IMR-90 (cell line): ENCODE data around the gene TENM4. TPM values are rescaled to one million over a fixed set of nuclear protein-coding genes. Genes with fewer than 3 reads are reported as not detected.

Source experiments
- ATAC-seq: fragments of 200-7000 bp; cut with Tn5 transposase; 2 replicates; pipeline ENCODE4 v1.9.1; 2020; ENCODE audit warnings: low read depth, mild to moderate bottlenecking, moderate library complexity
- BruUV-seq: library from RNA; stranded (reverse); fragments of 400-500 nt; replicated peaks from 2 replicates; lab custom pipeline; 2021; lab: Mats Ljungman, UMichigan
- CTCF ChIA-PET: fragments of 300-600 bp; formaldehyde crosslinking; extraction: SDS; loops from one replicate; lab custom pipeline; 2021; ENCODE audit warnings: antibody characterized with exemption; lab: Yijun Ruan, JAX
- POLR2A ChIA-PET: fragments of 300-600 bp; sonication (Branson Sonifier 250); formaldehyde crosslinking; loops from one replicate; lab custom pipeline; 2022; ENCODE audit warnings: antibody characterized with exemption; ENCODE audit not compliant: unreplicated experiment; lab: Charles Lee
- DNase-seq: peaks from one replicate; pipeline ENCODE4 v3.0.0; 2013
- H2AFZ ChIP-seq: replicated peaks from 2 replicates; pipeline ENCODE3; 2013; ENCODE audit warnings: low read length, mild to moderate bottlenecking; ENCODE audit not compliant: poor library complexity
- H2AK5ac ChIP-seq: 2 replicates; pipeline ENCODE4 v1.6.1; 2013; ENCODE audit warnings: low read depth, low read length, inconsistent platforms
- H2AK9ac ChIP-seq: replicated peaks from 2 replicates; pipeline ENCODE3; 2013; ENCODE audit warnings: mild to moderate bottlenecking, low read depth, low read length, moderate library complexity; ENCODE audit not compliant: poor library complexity
- H2BK120ac ChIP-seq: 2 replicates; pipeline ENCODE4 v1.6.1; 2013; ENCODE audit warnings: low read depth, low read length, inconsistent platforms
- H2BK15ac ChIP-seq: 3 replicates; pipeline ENCODE4 v1.6.1; 2013; ENCODE audit warnings: low read depth, low read length, inconsistent platforms
- H2BK20ac ChIP-seq: 2 replicates; pipeline ENCODE4 v1.6.1; 2013; ENCODE audit warnings: low read depth, mild to moderate bottlenecking, inconsistent platforms, low read length, moderate library complexity
- H2BK5ac ChIP-seq: 2 replicates; pipeline ENCODE4 v1.6.1; 2013; ENCODE audit warnings: mild to moderate bottlenecking, low read depth, low read length, inconsistent platforms; ENCODE audit not compliant: poor library complexity, severe bottlenecking
- H3K14ac ChIP-seq: replicated peaks from 2 replicates; pipeline ENCODE4 v1.6.1; 2013; ENCODE audit warnings: low read depth, low read length, inconsistent platforms
- H3K18ac ChIP-seq: 2 replicates; pipeline ENCODE4 v1.6.1; 2013; ENCODE audit warnings: low read depth, low read length, control low read depth
- H3K23ac ChIP-seq: 2 replicates; pipeline ENCODE4 v1.6.1; 2013; ENCODE audit warnings: low read depth, low read length, inconsistent platforms
- H3K27ac ChIP-seq: 2 replicates; pipeline ENCODE4 v1.5.1; 2013; ENCODE audit warnings: mild to moderate bottlenecking, control low read depth, low read length; ENCODE audit not compliant: insufficient read depth
- H3K27me3 ChIP-seq: 2 replicates; pipeline ENCODE4 v1.6.1; 2013; ENCODE audit warnings: low read length; ENCODE audit not compliant: control insufficient read depth, insufficient read depth
- H3K36me3 ChIP-seq: 2 replicates; pipeline ENCODE4 v1.6.1; 2013; ENCODE audit warnings: low read length, mixed read lengths; ENCODE audit not compliant: control insufficient read depth, insufficient read depth
- H3K4ac ChIP-seq: 2 replicates; pipeline ENCODE4 v1.6.1; 2013; ENCODE audit warnings: low read depth, low read length, inconsistent platforms
- H3K4me1 ChIP-seq: 2 replicates; pipeline ENCODE4 v1.6.1; 2013; ENCODE audit warnings: low read length, mixed read lengths; ENCODE audit not compliant: control insufficient read depth, insufficient read depth
- H3K4me2 ChIP-seq: 2 replicates; pipeline ENCODE4 v1.6.1; 2013; ENCODE audit warnings: low read depth, mild to moderate bottlenecking, control low read depth, low read length, moderate library complexity
- H3K4me3 ChIP-seq: 2 replicates; pipeline ENCODE4 v1.5.1; 2013; ENCODE audit warnings: low read depth, mild to moderate bottlenecking, control low read depth, low read length, moderate library complexity; ENCODE audit not compliant: insufficient read depth
- H3K56ac ChIP-seq: 2 replicates; pipeline ENCODE4 v1.6.1; 2013; ENCODE audit warnings: low read length, inconsistent platforms; ENCODE audit not compliant: insufficient read depth; ENCODE audit errors: extremely low read depth
- H3K79me1 ChIP-seq, 2 experiments: 2 replicates each; pipeline ENCODE4 v1.6.1; 2013; ENCODE audit warnings: low read length in 2 of 2, inconsistent platforms in 1 of 2, low read depth in 1 of 2
- H3K9ac ChIP-seq: 2 replicates; pipeline ENCODE4 v1.6.1; 2013; ENCODE audit warnings: low read depth, low read length, control low read depth
- H3K9me1 ChIP-seq: 2 replicates; pipeline ENCODE4 v1.6.1; 2013; ENCODE audit warnings: low read length, inconsistent platforms; ENCODE audit not compliant: insufficient read depth
- H3K9me3 ChIP-seq: 2 replicates; pipeline ENCODE4 v1.6.1; 2013; ENCODE audit warnings: low read length; ENCODE audit not compliant: control insufficient read depth, insufficient read depth
- H4K20me1 ChIP-seq: 2 replicates; pipeline ENCODE4 v1.6.1; 2013; ENCODE audit warnings: low read length, inconsistent platforms; ENCODE audit not compliant: insufficient read depth
- H4K5ac ChIP-seq: 2 replicates; pipeline ENCODE4 v1.6.1; 2013; ENCODE audit warnings: mild to moderate bottlenecking, low read depth, low read length, control low read depth
- H4K8ac ChIP-seq, 2 experiments: 2 replicates each; pipeline ENCODE4 v1.6.1; 2013; ENCODE audit warnings: low read depth in 2 of 2, low read length in 2 of 2, control low read depth in 1 of 2, inconsistent platforms in 1 of 2
- H4K91ac ChIP-seq: 2 replicates; pipeline ENCODE4 v1.6.1; 2013; ENCODE audit warnings: low read depth, low read length, inconsistent platforms; ENCODE audit not compliant: insufficient read depth
- BHLHE40 ChIP-seq: fragments of 150-350 bp; IDR thresholded peaks from 2 replicates; pipeline ENCODE4 v1.6.1; 2016; ENCODE audit warnings: mild to moderate bottlenecking, low read depth, low read length
- CEBPB ChIP-seq: IDR thresholded peaks from 2 replicates; pipeline ENCODE4 v1.6.1; 2012; ENCODE audit warnings: low read depth, low read length, improper control_type of control experiment
- CHD1 ChIP-seq: IDR thresholded peaks from 2 replicates; pipeline ENCODE4 v1.6.1; 2012; ENCODE audit warnings: low read depth, low read length, improper control_type of control experiment
- MAFK ChIP-seq: IDR thresholded peaks from 2 replicates; pipeline ENCODE4 v1.6.1; 2012; ENCODE audit warnings: low read depth, low read length, improper control_type of control experiment
- MAZ ChIP-seq: IDR thresholded peaks from 2 replicates; pipeline ENCODE4 v1.6.1; 2012; ENCODE audit warnings: low read depth, mild to moderate bottlenecking, low read length, improper control_type of control experiment, moderate library complexity, borderline replicate concordance
- MXI1 ChIP-seq: IDR thresholded peaks from 2 replicates; pipeline ENCODE4 v1.6.1; 2012; ENCODE audit warnings: low read depth, mild to moderate bottlenecking, low read length, moderate library complexity, borderline replicate concordance
- NFE2L2 ChIP-seq: fragments of 150-350 bp; IDR thresholded peaks from 2 replicates; pipeline ENCODE4 v1.6.1; 2016; ENCODE audit warnings: low read depth, mild to moderate bottlenecking, low read length
- POLR2A ChIP-seq: IDR thresholded peaks from 2 replicates; pipeline ENCODE4 v1.6.1; 2012; ENCODE audit warnings: mild to moderate bottlenecking, low read depth, low read length
- RAD21 ChIP-seq: IDR thresholded peaks from 2 replicates; pipeline ENCODE4 v1.6.1; 2012; ENCODE audit warnings: low read length, improper control_type of control experiment
- RCOR1 ChIP-seq: IDR thresholded peaks from 2 replicates; pipeline ENCODE4 v1.6.1; 2012; ENCODE audit warnings: mild to moderate bottlenecking, low read length, improper control_type of control experiment; ENCODE audit not compliant: insufficient replicate concordance
- RFX5 ChIP-seq: IDR thresholded peaks from 2 replicates; pipeline ENCODE4 v1.8.0; 2012; ENCODE audit warnings: low read depth, mild to moderate bottlenecking, low read length, moderate library complexity
- SMC3 ChIP-seq: fragments of 150-350 bp; IDR thresholded peaks from 2 replicates; pipeline ENCODE4 v1.6.1; 2016; ENCODE audit warnings: low read depth, mild to moderate bottlenecking, antibody characterized with exemption, low read length, moderate library complexity
- WGBS, 2 experiments: methylation state at CpG; one replicate each; pipeline versions ENCODE4 v1.1.5 to v1.1.7; 2013; ENCODE audit warnings: missing lambda C conversion rate in 2 of 2; ENCODE audit not compliant: insufficient read length in 1 of 2; ENCODE audit errors: extremely low coverage in 2 of 2; 5-methylcytosine and 5-hydroxymethylcytosine counted together
- dilution Hi-C: fragments of 300-500 bp; cut with HindIII; formaldehyde crosslinking; loops from one replicate; pipeline ENCODE4 v1.14.3; 2018; ENCODE audit warnings: low sequenced_read_pairs; ENCODE audit not compliant: unreplicated experiment
- in situ Hi-C: fragments of 300-500 bp; cut with MboI; formaldehyde crosslinking; loops from 3 replicates; pipeline ENCODE4 v1.14.3; 2019; ENCODE audit warnings: low sequenced_read_pairs, inconsistent platforms, mixed read lengths
- intact Hi-C: fragments of 100-400 bp; cut with micrococcal nuclease; formaldehyde crosslinking; loops from 2 replicates; pipeline ENCODE4 v1.10.0; 2022
- polyA plus RNA-seq, 3 experiments: library from polyadenylated mRNA; depleted of rRNA; stranded (reverse); fragments of >200 nt; gene quantifications; 2 replicates each; pipeline ENCODE4 v1.2.3, GENCODE V29; 2012; ENCODE audit warnings: low replicate concordance in 1 of 3
- total RNA-seq: library from RNA; depleted of rRNA; stranded (reverse); fragments of >200 nt; gene quantifications from 2 replicates; pipeline ENCODE4 v1.2.3, GENCODE V29; 2012
- TF ChIP-seq, protein P1 (sequence below): fragments of 150-350 bp; IDR thresholded peaks from 2 replicates; pipeline ENCODE4 v1.6.1; 2017; ENCODE audit warnings: mild to moderate bottlenecking, antibody characterized with exemption, low read length, low read depth
- TF ChIP-seq, protein P2 (sequence below): fragments of 150-350 bp; IDR thresholded peaks from 2 replicates; pipeline ENCODE4 v1.6.1; 2016; ENCODE audit warnings: low read depth, mild to moderate bottlenecking, low read length, moderate library complexity, borderline replicate concordance

The TENM4 gene
- total and polyA plus RNA-seq, 2 of the 4 experiments (the other 2 are of a cell fraction) = 7.4 to 9.0 TPM

DNA sequence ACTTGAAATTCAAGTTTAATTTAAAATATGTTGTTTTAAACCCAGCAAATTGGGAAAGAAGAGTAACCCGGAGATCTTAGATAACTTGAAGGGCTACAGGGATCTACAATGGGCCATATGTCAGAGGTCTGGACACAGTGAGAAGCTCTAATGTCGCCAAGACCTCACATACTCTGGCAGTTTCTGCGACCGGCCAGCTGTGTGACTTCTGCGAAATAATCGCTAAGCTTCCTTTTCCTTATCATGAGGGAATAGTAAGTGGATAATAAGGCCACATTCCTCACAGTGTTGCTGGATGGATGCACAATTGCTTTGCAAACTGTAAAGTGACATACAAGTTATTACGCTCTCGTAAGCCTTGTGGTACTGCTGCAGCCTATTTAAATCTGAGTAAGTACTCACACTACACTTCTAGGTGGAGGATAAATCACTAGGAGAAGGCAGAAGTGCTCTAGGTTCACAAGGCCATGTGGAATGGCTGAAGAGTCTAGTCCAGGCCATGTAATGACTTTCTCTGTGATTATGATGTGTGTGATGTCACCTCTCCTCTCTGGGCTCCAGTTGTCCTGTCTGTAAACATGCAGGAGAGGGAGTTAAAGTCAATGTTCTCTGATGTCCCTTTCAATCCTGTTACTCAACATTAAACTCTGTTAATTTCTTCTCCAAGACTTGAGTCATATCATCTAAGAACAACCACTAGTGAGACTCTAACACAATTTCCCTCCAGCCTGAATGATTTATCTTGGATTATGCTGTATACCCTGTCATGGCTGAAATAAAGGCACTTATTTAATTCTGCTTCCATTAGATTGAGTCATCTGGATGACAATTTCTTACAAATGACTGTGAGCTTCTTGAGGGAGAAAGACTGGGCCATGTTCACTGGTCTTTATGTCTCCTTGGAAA lies 673.5 kb downstream of the TENM4 start:
- BruUV-seq = no TSS peak
- Histone ChIP-seq H4K5ac (no peak overlapping the region), H3K4me2 (no peak overlapping the region), H2BK5ac (no peak overlapping the region), H2BK20ac (no peak overlapping the region), H3K56ac (no peak overlapping the region), H3K79me1 (no peaks in the 10 kb centered on the region), H2AK5ac (no peak overlapping the region), H3K36me3 (peaks cover 4% of the 10 kb centered on the region; the same call in 1 of the 2 replicates), H3K23ac (0 out of 2 replicates have a peak overlapping the region, but pooled peaks have one; percentile 51), H3K4me3 (no peak overlapping the region), H3K4ac (no peak overlapping the region), H4K20me1 (no peaks in the 10 kb centered on the region), H2BK15ac (no peak overlapping the region), H4K91ac (no peak overlapping the region), H3K9ac (no peak overlapping the region), H3K4me1 (peaks cover 4% of the 10 kb centered on the region; the same call in 1 of the 2 replicates), H3K14ac (peak overlapping the region; percentile 80; the same call in 1 of the 2 replicates), H3K27me3 (no peaks in the 10 kb centered on the region), H2BK120ac (no peak overlapping the region), H3K9me1 (peaks cover 4% of the 10 kb centered on the region; the same call in 1 of the 2 replicates), H3K18ac (no peak overlapping the region), H2AK9ac (no peak overlapping the region), H3K27ac (no peak overlapping the region), H2AFZ (no peak overlapping the region), H4K8ac (no peak overlapping the region), H3K9me3 (no peaks in the 10 kb centered on the region)
- TF ChIP-seq MAZ (no peak), BHLHE40 (no peak), RAD21 (no peak), NFE2L2 (no peak), MXI1 (no peak), RCOR1 (no peak), RFX5 (no peak), CEBPB (no peak), CHD1 (no peak), MAFK (no peak), POLR2A (no peak), SMC3 (no peak)
- TF ChIP-seq, protein P1, sequence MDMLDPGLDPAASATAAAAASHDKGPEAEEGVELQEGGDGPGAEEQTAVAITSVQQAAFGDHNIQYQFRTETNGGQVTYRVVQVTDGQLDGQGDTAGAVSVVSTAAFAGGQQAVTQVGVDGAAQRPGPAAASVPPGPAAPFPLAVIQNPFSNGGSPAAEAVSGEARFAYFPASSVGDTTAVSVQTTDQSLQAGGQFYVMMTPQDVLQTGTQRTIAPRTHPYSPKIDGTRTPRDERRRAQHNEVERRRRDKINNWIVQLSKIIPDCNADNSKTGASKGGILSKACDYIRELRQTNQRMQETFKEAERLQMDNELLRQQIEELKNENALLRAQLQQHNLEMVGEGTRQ = no peak
- TF ChIP-seq, protein P2, sequence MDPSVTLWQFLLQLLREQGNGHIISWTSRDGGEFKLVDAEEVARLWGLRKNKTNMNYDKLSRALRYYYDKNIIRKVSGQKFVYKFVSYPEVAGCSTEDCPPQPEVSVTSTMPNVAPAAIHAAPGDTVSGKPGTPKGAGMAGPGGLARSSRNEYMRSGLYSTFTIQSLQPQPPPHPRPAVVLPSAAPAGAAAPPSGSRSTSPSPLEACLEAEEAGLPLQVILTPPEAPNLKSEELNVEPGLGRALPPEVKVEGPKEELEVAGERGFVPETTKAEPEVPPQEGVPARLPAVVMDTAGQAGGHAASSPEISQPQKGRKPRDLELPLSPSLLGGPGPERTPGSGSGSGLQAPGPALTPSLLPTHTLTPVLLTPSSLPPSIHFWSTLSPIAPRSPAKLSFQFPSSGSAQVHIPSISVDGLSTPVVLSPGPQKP = no peak
- WGBS, 2 experiments = no CpG with 5 or more reads among the region's 8 CpGs
- dilution Hi-C loops (no loop called here), in situ Hi-C loops (no loop called here), intact Hi-C loops (no loop called here)
- DNase-seq (peak; percentile 21), ATAC-seq (no peak)
- ChIA-PET CTCF (interaction anchor here (0.7 kb wide), 1 partner anchor 102 kb away, joined by 4 read pairs; no protein-coding TSS in a partner anchor), POLR2A (no interaction called here)
